NOMO-1 treated with dmso at 0.1 percent for 144 hours (cell line): ENCODE results near the gene LZTFL1.

Experiments
- DNase-seq: peaks from one replicate; lab custom pipeline; 2025; ENCODE audit not compliant: unreplicated experiment; lab: John Stamatoyannopoulos, UW

The LZTFL1 gene

DNA sequence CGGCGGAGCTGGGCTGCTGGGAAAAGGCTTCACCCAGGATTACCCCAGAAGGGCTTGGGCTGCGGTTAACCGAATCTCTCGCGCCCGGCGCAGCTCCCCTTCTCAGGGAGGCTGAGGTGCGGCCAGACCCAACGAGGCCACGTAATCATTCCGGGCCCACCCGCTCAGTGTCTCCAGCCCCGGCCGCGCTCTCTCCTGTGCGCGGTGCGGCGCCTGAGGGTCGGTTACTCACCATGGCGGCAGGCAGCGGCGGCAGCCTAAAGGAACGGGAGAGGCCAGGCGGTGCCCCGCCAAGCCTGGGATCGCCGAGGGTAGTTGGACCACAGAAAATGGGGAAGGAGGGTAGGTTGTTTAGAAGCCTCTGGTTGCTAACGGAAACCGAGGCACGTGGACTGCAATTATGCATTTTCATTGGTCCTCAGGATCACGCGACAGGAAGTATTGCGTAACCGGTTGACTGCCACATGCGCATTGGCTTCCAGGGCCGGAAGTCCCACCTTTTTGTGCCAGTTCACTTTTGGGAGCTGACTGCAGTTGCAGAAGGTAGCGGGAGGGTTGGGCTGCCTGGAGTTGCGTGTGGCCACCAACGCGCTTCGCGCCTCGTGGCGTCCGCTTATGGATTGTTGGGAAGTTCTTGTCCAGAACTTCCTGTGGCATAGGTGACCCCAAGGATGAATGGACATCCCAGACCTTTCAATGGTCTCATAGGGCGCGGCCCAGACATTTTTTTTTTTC is at the start of gene LZTFL1:
Gene LZTFL1, minus strand, starts transcription at position 363 of the 735 bp plus-strand sequence. Its CDS starts 128 bp downstream, at position 235.
- peak; percentile 94 for DNase-seq

DNA sequence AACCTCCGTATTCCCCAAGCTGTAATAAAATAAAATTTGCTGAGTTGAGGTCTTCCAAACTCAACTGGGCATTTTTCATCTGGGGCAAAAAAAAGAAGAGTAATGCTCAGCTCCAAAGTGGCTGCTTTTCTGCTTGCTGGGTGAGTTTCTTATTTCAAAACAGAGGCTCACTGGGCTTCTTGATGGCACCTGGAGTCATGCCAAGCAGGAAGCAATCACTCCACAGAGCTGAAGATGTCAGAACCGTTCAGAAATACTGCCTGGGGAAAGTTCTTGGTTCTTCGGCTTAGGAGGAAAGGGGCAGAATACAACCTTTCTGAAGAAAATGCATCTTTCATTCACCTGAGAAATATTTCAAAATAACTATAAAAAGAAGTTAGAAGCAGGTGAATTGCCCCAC is 48.5 kb upstream of the LZTFL1 start:
- DNase-seq: no peak

GRCh38 chr3:45889337-45889736 is 47.4 kb upstream of the LZTFL1 start:
- DNase-seq: no peak

DNA sequence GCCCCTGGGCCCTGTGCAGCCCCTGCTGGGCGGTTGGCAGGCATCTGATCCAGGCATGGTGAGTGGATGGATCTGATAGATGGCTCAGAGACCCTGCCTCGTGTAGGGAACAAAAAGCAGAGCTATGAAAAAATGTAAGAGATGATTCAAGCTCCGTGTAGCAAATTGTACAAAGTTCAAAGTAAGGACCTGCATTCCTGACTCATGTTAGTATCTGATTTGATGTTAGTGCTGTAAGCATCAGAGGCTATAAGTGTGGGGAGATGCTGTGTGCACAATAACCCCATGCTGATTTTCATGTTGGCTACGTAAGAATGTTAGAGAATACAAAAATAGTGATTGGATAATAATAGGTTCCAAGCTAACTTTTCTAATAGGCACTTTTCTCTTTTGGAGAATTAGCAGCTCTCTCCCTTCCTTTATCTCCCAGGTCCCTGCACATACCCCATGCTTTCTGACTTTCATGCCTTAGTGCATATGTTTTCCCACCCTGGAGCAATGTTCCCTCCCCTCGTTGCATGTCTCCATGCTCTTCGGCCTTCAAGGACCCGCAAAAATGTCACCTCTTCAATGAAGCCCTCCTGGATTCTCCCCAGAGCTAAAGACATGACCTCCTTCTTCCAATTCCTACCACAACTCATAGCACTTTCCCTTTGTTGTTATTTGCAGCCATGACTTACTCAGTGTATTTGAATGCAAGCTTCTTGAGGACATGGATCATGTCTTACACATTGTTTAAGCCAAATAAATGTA is 46.0 kb upstream of the LZTFL1 start:
- DNase-seq: no peak

DNA sequence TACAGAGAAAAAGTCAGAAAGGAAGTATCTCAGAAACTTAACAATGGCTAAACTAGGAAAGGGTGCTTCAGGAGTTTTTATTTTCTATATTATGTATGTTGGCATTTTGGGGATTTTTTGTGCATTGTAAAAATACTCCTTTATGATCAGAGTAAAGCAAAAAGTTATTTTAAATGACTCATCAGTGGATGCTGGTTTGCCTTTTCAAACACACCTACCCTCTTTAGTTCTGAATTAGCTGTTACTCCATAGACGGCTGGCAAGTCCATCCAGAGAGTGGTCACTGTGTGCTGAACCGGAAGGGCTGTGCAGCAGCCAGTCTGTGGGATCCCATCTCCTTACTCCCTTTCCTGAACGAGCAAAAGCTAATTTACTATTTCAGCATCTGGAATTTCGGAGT is 45.4 kb upstream of the LZTFL1 start:
- DNase-seq: no peak

DNA sequence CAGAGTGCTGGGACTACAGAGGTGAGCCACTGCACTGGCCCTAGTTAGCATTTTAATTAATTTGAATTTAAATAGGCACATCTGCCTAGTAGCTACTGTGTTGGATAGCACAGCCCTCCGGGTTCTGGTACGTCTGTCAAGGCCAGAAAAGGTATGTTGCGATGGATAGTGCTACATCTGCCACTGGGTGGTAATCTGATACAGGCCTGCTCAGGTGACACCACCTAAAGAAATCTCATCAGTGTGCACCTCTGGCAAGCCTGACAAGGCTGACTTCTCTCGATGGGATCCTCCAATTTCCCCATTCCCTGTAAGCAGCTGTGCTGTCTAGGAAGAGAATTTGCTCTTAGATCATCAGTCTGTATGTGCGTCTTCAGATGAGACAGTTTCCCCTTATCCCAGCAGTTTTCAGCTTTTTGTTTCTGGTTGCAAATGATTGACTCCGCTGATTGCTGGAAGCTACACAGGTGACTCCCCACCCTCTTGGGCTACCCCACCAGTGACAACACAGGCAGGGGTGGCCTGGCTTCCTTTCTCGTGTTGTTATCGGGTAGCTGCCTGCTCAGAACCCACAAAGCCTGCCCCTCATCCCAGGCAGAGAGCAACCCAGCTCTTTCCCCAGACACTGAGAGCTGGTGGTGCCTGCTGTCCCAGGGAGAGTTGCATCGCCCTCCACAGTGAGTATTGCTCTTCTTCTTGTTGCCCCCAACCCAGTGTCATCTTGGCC is 44.2 kb upstream of the LZTFL1 start, which contains the start of gene CCR9:
Gene CCR9, plus strand, starts transcription at position 565 of the 727 bp plus-strand sequence. CDS start 8,391 bp downstream, outside the sequence.
- DNase-seq: no peak

- DNase-seq: no peak
Measured at GRCh38 chr3:45884368-45885201, 42.7 kb upstream of the LZTFL1 start.

- DNase-seq: no peak
Measured at GRCh38 chr3:45881078-45882022, 39.4 kb upstream of the LZTFL1 start.

- DNase-seq: no peak
Measured at GRCh38 chr3:45880725-45881077, 38.8 kb upstream of the LZTFL1 start.

DNA sequence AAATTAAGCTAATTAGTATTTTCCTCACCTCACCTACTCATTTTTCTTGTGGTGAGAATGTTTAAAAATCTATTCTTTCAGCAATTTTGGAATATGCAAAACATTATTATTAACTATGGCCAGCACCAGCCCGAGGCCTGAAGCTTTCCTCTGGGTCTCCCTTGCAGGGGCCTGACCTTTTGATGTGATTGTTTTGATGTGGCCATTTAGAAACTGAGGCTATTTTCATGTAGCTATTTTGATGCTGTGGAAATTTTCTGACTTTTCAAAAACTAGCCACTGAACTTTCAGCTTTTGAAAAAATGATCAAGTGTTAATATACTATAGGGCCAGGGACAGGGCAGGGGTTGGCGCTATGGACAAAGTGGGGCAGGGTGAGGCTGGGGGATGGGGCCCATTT is 36.2 kb upstream of the LZTFL1 start:
- DNase-seq: no peak

DNA sequence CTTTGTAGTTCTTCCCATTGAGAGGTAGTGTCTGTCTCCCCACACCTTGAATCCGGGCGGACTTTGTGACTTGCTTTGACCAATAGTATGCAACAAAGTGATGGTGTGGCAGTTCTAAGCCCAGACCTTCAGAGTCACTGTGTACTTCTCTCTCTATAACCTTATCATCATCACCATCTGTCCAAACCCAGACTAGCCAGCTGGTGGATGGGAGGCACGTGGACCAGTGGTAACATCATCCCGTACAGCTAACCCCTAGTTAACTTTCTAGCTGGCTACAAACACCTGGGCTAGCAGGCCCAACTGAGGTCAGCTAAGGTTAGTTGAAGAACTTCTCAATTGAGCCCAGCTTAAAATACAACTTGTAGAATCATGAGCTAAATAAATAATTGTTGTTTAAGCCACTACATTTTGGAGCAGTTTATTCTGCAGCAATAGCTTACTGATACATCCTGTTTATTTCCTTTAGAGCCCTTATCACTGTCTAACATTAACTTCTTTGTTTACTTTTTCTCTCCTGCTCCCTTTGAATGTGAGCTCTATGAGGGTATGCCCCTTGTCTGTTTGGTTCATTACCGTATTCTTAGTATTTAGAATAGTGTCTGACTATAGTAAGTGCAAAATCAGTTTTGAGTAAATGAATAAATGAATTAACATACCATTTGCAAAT is 32.9 kb upstream of the LZTFL1 start:
- DNase-seq: no peak

- no peak for DNase-seq
Measured at GRCh38 chr3:45873638-45874037, 31.7 kb upstream of the LZTFL1 start.

DNA sequence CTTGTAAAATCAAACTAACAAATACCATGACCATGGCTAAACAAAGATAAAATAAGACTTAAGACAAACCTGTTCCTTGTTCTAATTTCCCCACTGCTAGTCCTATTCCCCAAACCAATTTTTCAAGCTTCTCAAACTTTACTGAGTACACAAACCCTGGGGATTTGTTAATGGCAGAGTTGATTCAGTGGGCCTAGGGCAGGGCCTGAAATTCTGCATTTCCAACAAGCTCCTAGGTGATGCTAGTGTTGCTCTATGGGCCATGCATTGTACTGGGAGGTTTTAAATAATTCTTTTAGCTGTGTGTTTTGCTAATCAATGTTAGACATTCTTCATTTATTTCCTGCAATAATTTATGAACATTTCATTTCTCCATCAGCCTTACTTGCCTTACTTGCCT is 31.1 kb upstream of the LZTFL1 start:
- no peak for DNase-seq

DNA sequence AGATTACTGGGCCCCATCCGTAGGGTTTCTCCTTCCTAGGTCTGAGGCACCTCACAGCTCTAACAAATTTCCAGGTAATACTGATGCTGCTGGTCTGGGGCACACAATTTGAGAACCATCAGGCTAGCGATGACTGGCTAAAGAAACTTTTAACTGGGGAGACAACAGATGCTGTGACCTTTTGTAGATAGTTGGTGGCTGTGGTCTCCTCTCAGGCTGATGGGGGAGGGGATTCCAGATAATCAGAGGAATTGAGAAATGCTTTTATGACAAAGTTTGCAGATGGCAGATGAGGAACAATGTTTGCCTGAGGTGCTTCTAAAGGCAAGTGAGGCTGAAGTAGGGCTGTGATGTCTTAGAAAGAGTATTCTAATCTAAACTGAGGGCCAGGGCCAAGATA is 30.6 kb upstream of the LZTFL1 start:
- no peak for DNase-seq

GRCh38 chr3:45871780-45872179 is 29.9 kb upstream of the LZTFL1 start:
- no peak for DNase-seq

DNA sequence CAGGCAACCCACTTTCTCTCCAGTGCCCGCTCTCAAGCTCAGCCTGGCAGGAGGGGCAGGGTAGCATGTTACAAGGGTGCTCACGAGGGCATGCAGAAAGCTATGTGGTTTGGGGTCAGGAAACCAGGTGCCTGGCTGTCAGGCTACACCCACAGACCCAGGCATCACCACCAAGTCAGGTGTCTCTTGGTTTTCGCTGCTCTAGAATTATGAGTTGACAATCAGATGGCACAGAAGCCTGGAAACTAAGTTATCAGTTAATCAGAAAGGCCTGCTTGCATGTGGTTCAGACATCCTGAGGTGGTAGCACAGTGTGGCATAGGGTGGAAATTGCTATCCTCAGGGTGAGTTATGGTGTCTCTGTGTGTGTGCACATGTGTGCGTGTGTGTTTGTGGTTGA is 28.2 kb upstream of the LZTFL1 start:
- DNase-seq: no peak

GRCh38 chr3:45869638-45870037 is 27.7 kb upstream of the LZTFL1 start:
- DNase-seq: no peak

GRCh38 chr3:45868650-45869049 is 26.7 kb upstream of the LZTFL1 start:
- DNase-seq: no peak

- DNase-seq: no peak
Measured at GRCh38 chr3:45868213-45868612, 26.3 kb upstream of the LZTFL1 start.
